ENCODE results near the gene DUSP5.

DUSP5 gene

DNA sequence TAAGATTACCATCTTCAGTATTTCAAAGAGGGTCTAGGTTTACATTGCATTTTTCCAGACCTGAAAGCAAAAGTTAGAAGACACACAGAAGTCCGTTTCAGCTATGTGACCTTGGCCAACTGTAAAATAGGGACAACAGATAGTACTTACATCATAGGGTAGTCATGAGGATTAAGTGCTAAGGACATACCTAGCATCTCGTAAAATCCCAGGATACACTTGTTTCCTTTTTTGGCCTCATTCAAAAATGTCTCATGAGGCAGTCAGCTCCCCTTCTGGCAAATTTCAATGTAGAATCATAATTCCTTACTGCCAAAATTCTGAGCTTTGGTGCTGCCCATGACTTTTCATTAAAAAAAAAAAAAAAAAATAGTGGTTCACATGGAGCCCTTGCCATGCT lies 6.4 kb upstream of the DUSP5 start:
- TF ChIP-seq ZFX (IDR thresholded peaks at IDR 0.05; ENCODE audit: borderline replicate concordance), result no peak
- H3K27ac ChIP-seq, result no peak overlapping the region

DNA sequence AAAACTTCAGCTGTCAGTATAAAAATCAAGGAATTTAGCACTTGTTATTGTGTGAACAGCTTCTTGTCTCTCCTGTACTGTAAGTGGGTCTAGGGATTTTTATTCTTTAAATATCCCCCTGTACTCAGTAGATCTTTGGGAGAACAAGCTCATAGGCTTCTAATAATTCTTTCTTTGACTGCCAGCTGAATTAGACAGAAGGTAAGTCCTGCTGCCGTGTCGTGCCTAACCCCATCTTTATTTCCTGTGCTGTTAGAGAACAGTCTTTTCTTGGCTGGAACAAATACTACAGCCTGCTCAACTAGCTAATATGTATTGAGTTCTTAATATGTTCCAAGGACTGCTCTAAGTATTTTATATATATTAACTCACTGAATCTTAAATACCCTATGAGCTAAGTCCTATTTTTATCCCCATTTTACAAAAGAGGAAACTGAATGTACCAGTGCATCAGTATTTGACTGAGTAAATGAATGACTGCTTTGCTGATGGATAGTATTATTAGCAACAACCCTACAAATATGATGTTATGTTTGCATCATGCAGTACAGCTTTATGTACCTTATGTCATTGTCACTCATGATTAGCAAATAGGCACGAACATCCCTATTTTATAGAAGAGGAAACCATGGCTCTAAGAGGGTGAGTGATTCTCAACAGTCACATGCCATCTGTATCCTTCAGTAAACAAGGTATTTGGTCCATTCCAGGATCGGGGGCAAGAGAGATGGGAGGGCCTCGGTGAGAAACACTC lies 5.5 kb upstream of the DUSP5 start:
- H3K27ac ChIP-seq, result no peak overlapping the region
- TF ChIP-seq, protein P1, sequence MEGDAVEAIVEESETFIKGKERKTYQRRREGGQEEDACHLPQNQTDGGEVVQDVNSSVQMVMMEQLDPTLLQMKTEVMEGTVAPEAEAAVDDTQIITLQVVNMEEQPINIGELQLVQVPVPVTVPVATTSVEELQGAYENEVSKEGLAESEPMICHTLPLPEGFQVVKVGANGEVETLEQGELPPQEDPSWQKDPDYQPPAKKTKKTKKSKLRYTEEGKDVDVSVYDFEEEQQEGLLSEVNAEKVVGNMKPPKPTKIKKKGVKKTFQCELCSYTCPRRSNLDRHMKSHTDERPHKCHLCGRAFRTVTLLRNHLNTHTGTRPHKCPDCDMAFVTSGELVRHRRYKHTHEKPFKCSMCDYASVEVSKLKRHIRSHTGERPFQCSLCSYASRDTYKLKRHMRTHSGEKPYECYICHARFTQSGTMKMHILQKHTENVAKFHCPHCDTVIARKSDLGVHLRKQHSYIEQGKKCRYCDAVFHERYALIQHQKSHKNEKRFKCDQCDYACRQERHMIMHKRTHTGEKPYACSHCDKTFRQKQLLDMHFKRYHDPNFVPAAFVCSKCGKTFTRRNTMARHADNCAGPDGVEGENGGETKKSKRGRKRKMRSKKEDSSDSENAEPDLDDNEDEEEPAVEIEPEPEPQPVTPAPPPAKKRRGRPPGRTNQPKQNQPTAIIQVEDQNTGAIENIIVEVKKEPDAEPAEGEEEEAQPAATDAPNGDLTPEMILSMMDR (IDR thresholded peaks at IDR 0.05), result no peak
- TF ChIP-seq ZFX (IDR thresholded peaks at IDR 0.05; ENCODE audit: borderline replicate concordance), result no peak

DNA sequence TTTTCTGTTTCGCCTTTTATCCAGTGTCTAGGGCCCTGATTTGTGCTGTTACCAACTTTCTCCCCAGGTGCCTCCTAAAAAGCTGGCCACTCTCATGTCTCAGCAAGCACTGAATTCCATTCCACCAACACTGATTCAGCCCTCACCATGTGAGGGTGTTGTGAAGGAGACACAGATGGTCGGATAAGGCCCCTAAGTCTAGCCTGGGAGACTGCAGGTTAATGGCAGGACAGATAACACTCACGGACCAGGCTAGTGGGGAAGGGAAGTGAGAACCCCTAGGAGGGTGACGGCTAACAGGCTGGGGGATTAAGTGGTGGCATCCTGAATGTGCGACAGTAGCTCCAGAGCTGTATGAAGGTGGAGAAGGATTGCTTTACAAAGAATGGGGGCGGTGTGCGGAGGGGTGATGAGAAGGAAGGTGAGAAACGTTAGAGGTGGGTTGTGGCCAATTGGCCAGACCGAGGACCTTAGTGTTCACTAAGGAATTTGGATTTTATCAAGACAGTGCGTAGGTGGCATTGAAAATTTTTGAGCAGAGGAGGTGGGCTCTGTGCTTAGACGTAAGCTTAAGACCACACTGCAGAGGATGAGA lies 3.8 kb upstream of the DUSP5 start:
- H3K27ac ChIP-seq, result no peak overlapping the region
- no peak for TF ChIP-seq ZFX (IDR thresholded peaks at IDR 0.05; ENCODE audit: borderline replicate concordance)
- TF ChIP-seq, protein P1 (IDR thresholded peaks at IDR 0.05), result no peak

DNA sequence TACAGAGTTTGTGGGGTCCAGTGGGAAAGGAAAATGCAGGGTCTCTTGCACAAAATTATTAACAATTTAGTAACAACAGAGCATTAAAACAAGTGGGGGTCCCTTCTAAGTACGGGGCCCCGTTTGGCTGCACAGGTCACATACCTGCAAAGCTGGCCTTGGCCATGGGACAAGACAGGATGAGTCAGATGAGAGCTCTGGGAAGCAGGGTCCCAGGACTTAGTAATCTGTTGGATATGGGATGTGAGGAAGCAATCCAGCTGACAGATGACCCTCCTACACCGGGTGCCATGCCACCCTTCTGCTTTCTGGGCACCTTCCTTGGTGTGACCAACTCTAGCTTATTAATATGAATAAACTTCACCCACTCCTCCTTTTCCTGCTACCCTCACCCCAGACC lies 3.2 kb upstream of the DUSP5 start:
- no peak overlapping the region for H3K27ac ChIP-seq
- TF ChIP-seq, protein P1 (IDR thresholded peaks at IDR 0.05), result no peak
- no peak for TF ChIP-seq ZFX (IDR thresholded peaks at IDR 0.05; ENCODE audit: borderline replicate concordance)

DNA sequence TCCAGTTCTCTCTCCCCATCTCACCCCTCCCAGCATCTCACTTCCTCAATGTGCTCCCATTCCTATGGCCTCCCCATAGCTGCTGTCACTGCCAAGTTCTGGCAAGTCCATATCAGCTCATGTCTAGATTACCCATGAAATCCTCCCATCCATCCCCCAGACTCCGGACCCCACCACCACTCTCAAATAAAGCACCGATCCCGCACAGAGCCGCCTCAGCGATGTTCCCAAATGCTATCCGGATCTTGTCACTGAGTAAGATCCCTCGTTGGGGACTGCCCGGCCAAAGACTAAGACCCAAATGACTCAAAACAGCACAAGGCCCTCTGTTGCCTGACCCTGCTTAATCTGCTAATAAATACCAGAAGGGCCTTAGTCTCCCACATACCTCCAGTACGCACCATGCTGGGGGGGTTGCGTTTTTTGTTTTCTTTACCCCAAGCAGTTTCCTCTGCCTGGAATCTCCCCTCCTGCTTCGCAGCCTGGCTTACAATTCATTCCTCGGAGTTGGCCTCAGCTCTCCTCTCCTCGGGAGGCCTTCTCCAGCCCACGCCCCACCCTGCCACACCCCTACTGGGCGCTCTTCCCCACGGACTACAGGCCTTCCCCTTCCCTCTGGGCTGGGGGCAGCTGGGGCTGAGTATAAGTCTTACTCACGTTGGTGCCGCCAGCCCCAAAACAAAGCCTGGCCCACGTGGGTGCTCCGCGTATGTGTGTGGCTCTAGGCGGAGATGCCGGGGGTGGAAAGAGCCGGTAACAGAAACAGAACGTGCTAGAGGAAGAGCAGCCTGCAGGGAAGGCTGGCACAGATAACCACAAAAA lies 1.8 kb upstream of the DUSP5 start:
- TF ChIP-seq, protein P1 (IDR thresholded peaks at IDR 0.05), result no peak
- no peak for TF ChIP-seq ZFX (IDR thresholded peaks at IDR 0.05; ENCODE audit: borderline replicate concordance)
- no peak overlapping the region for H3K27ac ChIP-seq

DNA sequence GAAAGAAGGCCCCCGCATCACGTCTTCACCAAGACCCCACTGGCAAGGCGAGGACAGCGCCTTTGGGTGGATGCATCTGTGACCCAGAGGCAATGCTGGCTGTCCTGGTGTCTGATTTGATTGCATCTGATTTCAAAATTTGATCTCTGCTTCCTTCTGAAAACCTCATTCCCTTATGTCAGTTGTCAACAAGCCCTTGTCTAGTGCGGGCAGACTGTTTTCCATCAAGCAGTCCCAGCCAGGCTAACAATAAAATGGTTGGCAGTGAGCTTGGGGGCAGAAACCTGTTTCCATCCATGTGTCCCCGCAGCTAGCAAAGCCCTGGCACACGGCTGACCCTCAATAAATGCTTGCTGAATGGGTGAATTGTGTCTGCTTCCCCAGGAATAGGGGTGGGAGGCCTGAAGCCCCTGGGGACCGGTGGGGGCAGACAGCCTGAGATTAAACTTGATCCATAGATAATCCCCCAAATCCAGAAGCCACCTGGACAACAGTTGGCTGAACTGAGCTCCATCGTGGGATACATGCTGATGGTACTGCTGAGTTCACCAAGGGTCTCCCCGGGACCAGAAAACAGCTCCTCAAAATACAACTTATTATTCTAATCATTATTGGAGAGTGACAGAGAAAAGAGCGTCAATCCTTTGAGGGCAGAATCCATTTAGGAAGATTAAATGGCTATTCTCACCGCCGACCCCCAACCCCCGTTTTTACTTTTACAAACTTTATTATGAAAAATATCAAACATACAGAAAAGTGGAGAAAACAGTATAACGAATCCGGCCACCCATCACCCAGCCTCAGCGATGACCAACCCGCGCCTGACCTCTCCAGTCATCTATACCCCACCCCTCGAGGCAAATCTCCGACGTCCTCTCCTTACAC lies 912 bp upstream of the DUSP5 start:
- H3K27ac ChIP-seq, result peak overlapping the region; percentile 55
- TF ChIP-seq, protein P1 (IDR thresholded peaks at IDR 0.05), result no peak
- no peak for TF ChIP-seq ZFX (IDR thresholded peaks at IDR 0.05; ENCODE audit: borderline replicate concordance)

Measured in 22Rv1 (cell line).